Aorta (tissue), 5 donors: ENCODE results near the gene POLR1A. TPM values are rescaled to one million over a fixed set of nuclear protein-coding genes. Genes with fewer than 3 reads are reported as not detected.

Experiments
- ATAC-seq: fragments of 200-7000 bp; cut with Tn5 transposase; one replicate; pipeline ENCODE4 v1.9.1; 2022; ENCODE audit warnings: moderate library complexity; ENCODE audit not compliant: low FRiP score
- DNase-seq, 2 donors: peaks; one replicate each; pipeline ENCODE4 v3.0.0-alpha.2; 2020
- H3K27ac ChIP-seq, 2 donors: one replicate each; pipeline ENCODE4 v1.5.1; 2013; ENCODE audit warnings: low read length in 2 of 2, mild to moderate bottlenecking in 2 of 2, moderate library complexity in 2 of 2, control low read depth in 1 of 2, inconsistent platforms in 1 of 2, low read depth in 1 of 2
- H3K27me3 ChIP-seq, 2 donors: one replicate each; pipeline ENCODE4 v1.6.1; 2013; ENCODE audit warnings: control low read depth in 1 of 2, low read length in 1 of 2, mild to moderate bottlenecking in 1 of 2, moderate library complexity in 1 of 2; ENCODE audit not compliant: insufficient read depth in 2 of 2, control insufficient read depth in 1 of 2
- H3K36me3 ChIP-seq, 2 donors: one replicate each; pipeline ENCODE4 v1.6.1; 2013; ENCODE audit warnings: control low read depth in 1 of 2, low read length in 1 of 2, mild to moderate bottlenecking in 1 of 2; ENCODE audit not compliant: insufficient read depth in 2 of 2, control insufficient read depth in 1 of 2
- H3K4me1 ChIP-seq, 2 donors: one replicate each; pipeline ENCODE4 v1.6.1; 2013; ENCODE audit warnings: low read length in 2 of 2, control low read depth in 1 of 2, mild to moderate bottlenecking in 1 of 2, moderate library complexity in 1 of 2; ENCODE audit not compliant: insufficient read depth in 2 of 2, control insufficient read depth in 1 of 2
- H3K4me3 ChIP-seq, 2 donors: one replicate each; pipeline ENCODE4 v1.5.1; 2013; ENCODE audit warnings: low read length in 2 of 2, control low read depth in 1 of 2, mild to moderate bottlenecking in 1 of 2
- H3K9me3 ChIP-seq: one replicate; pipeline ENCODE4 v1.6.1; 2013; ENCODE audit warnings: mild to moderate bottlenecking, low read length; ENCODE audit not compliant: control insufficient read depth
- WGBS, 2 donors: extraction: QIAGEN DNeasy Blood & Tissue Kit; methylation state at CpG; one replicate each; pipeline ENCODE4 v1.1.7; 2013; 5-methylcytosine and 5-hydroxymethylcytosine counted together
- intact Hi-C, 2 donors: fragments of 100-400 bp; cut with DNase I; formaldehyde crosslinking; loops; one replicate each; pipeline versions ENCODE4 v1.14.2 to v1.15.0; 2022
- polyA plus RNA-seq, 2 donors: library from polyadenylated mRNA; stranded (reverse); fragments of 200-250 nt; gene quantifications; one replicate each; pipeline ENCODE4 v1.2.3, GENCODE V29; 2013
- total RNA-seq, 2 donors: library from RNA; stranded (reverse); fragmentation: NEBNext Ultra II Directional; extraction: Animal tissue kit (Norgen Biotek cat#: 25700); gene quantifications; one replicate each; pipeline ENCODE4 v1.2.1, GENCODE V29; 2021
- donor health status: healthy with polysubstance abuse.
- donor health status: Bipolar disorder and iron deficiency.
- donor health status: DM: no; HTN: no; CAD: no.
- donor health status: DM: no; HTN: no; CAD: no.
- donor health status: DM: yes; HTN: yes; CAD: no.

The POLR1A gene
- total and polyA plus RNA-seq, 4 donors = 1.4 to 31.5 (median 16.4) TPM

DNA sequence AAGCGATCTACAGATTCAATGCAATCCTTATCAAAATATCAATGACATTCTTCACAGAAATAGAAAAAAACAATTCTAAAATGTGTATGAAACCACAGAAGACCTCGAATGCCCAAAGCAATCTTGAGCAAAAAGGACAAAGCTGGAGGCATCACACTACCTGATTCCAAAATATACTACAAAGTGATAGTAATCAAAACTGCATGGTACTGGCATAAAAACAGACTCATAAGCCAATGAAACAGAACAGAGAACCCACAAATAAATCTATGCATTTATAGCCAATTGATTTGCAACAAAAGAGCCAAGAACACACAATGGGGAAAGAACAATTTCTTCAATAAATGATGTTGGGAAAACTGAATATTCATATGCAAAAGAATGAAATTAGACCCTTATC is 99.2 kb downstream of the POLR1A start:
- no peak overlapping the region for H3K4me3 ChIP-seq
- DNase-seq (no peak), ATAC-seq (no peak)
- no peaks in the 10 kb centered on the region for H3K9me3 ChIP-seq
- H3K27me3 ChIP-seq = no peaks in the 10 kb centered on the region
- H3K36me3 ChIP-seq = no peaks in the 10 kb centered on the region
- no peaks in the 10 kb centered on the region for H3K4me1 ChIP-seq
- intact Hi-C loops = no loop called here
- 85 to 88% methylated on average over 2 of the region's 2 CpGs for WGBS, 2 donors
- H3K27ac ChIP-seq = no peak overlapping the region

DNA sequence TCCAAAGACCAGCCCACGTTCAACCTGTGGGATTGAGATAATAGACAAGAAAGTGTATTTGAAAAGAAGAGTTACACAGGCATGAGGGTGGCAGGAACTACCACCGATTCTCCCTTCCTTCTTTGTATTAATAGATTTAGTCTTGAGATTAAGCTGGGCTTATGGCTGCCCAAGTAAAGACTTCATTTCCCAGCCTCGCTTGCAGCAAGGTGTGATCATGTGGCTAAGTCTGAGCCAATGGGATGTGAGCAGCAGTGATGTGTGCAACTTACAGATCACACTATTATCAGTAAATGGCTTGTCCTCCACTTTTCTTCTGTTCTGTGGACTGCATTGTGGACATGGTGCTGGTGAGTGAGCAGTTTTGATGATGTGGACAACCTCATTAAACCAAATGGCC is 101.7 kb downstream of the POLR1A start:
- Histone ChIP-seq H3K9me3 (no peaks in the 10 kb centered on the region), H3K27me3 (no peaks in the 10 kb centered on the region), H3K4me3 (no peak overlapping the region), H3K4me1 (peaks cover 0 to 4% of the 10 kb centered on the region in 2 donors), H3K36me3 (no peaks in the 10 kb centered on the region), H3K27ac (no peak overlapping the region)
- no peak for DNase-seq
- WGBS, 2 donors = 91 to 94% methylated on average over 3 of the region's 3 CpGs
- intact Hi-C loops = no loop called here
- ATAC-seq = no peak

DNA sequence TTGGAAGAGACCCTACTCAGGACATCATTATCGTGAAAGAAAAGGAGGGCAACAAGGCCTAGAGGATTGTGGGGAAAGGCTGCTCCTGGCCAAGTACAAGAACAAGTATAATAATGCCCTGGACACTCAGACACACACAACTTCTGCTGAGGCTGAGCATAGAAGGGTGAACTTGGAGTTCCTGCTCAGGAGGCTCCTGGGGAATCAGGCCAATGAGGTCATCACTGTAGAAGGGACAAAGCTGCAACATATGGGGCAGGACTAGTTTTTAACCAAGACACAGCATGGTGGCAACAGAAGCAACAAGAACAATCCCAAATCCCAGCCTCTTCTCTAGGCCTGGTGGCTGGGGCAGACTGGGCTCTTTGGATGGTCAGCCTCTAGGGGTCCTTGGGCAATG is 102.6 kb downstream of the POLR1A start:
- ATAC-seq (no peak), DNase-seq (peak in 1 of 2 donors; percentile 7)
- Histone ChIP-seq H3K4me3 (no peak overlapping the region), H3K27me3 (no peaks in the 10 kb centered on the region), H3K9me3 (no peaks in the 10 kb centered on the region), H3K27ac (no peak overlapping the region), H3K36me3 (no peaks in the 10 kb centered on the region), H3K4me1 (peaks cover 0 to 4% of the 10 kb centered on the region in 2 donors)
- intact Hi-C loops = no loop called here
- WGBS, 2 donors = 85 to 95% methylated on average over 1 of the region's 1 CpG

DNA sequence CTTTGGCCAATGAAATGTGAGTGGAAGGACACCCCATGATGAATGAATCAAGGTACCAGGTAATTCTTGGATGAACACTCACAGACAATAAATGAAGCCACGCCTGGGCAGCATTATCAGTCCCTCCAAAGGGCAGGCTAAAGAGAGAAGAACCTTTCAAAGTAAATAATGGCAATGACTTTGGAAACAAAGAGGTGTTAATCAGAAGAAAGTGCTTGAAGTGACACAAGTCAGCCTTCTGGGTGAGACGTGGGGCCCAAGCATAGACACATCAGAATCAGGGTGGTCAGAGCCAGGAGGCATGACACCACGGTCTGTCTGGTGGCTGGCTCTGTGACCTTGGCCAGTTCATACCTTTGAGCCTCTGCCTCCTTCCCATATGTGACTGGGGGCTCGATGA is 103.3 kb downstream of the POLR1A start:
- intact Hi-C loops = no loop called here
- no peaks in the 10 kb centered on the region for H3K36me3 ChIP-seq
- no peak for ATAC-seq
- H3K4me1 ChIP-seq = peaks cover 0 to 4% of the 10 kb centered on the region in 2 donors
- H3K27ac ChIP-seq = no peak overlapping the region
- peak in 1 of 2 donors; percentile 17 for DNase-seq
- H3K4me3 ChIP-seq = no peak overlapping the region
- no peaks in the 10 kb centered on the region for H3K27me3 ChIP-seq
- 93 to 95% methylated on average over 4 of the region's 4 CpGs for WGBS, 2 donors
- H3K9me3 ChIP-seq = no peaks in the 10 kb centered on the region

DNA sequence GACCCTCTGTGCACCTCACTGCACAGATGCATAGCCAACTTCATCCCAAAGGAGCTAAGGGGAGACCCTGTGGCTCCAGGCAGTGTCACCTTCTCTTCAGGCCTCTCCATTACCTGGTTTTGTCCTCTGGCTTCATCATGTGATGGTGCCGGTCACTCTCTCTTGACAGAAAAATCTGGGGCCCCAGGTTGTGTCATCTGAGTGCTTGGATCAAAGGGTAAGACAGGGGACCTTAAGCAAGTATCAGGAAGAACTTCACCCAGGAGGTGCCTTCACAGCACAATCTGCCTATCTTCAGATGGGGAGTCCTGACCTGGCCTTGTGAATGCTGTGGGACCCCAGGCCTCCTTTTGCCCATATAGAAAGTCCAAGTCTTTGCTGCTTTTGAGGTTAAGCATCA is 104.4 kb downstream of the POLR1A start:
- Histone ChIP-seq H3K4me1 (peaks cover 0 to 4% of the 10 kb centered on the region in 2 donors), H3K4me3 (no peak overlapping the region), H3K27me3 (no peaks in the 10 kb centered on the region), H3K27ac (no peak overlapping the region), H3K9me3 (no peaks in the 10 kb centered on the region), H3K36me3 (no peaks in the 10 kb centered on the region)
- WGBS, 2 donors = 98 to 100% methylated on average over 1 of the region's 1 CpG
- ATAC-seq = no peak
- intact Hi-C loops = no loop called here
- peak in 1 of 2 donors; percentile 12 for DNase-seq

DNA sequence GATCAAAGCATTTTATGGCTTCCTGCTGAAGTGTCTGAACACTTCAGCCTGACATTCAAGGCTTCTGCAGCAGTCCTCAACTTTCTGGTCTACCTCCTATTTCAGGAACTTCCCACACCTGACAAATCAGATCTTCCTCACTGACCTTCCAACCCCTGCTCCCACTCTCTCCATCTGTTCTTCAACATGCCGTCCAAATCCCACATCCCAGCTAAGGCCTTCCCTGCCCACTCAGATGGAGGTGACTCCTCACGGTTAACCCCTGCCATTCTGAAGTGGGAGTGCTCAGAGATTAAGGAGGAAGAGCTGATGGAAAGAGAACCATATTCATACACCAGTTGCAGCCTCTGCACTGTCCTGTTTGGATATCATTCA is 104.8 kb downstream of the POLR1A start:
- 48 to 57% methylated on average over 2 of the region's 2 CpGs for WGBS, 2 donors
- Histone ChIP-seq H3K9me3 (no peaks in the 10 kb centered on the region), H3K4me3 (no peak overlapping the region), H3K27me3 (no peaks in the 10 kb centered on the region), H3K36me3 (no peaks in the 10 kb centered on the region), H3K4me1 (peaks cover 0 to 4% of the 10 kb centered on the region in 2 donors), H3K27ac (peak overlapping the region in 1 of 2 donors; percentile 10)
- DNase-seq (peak; percentile 10 to 24), ATAC-seq (no peak)
- intact Hi-C loops = no loop called here

DNA sequence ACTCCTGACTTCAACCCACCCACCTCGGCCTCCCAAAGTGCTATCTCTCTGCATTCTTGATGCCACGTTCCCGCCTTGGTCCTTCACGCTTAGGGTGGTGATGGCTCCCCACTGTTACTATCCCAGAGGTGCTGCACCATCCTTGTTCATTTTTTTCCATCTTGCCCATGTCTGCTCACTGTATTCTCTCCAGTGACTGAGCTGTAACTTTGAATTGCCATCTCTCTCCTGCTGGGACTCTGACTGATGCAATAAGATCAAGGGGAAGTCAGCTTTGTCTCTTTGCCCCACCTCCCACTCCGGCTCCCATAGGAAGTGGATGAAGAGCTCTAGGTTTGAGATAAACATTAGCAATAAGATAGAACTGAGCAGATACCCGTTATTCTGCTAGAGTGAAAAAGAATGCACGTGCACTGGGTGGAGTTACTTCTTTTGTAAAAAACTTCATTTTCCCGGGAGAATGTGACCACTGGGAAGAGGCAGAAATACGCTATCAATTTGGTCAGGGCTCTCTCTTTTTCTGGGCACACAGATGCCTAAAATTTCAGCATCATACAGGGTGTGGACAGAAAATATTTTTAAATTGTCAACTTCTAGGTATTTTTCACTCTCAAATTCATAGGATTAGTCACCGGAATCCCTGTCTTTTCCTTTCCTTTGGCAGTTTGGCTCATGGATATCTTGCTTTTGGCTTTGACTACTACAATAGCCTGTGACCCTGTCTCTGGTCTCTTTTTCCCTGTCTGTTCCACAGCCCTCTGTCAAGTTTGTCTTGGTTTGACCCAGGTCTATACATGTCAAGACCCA is 105.4 kb downstream of the POLR1A start:
- Histone ChIP-seq H3K27me3 (no peaks in the 10 kb centered on the region), H3K27ac (peak overlapping the region in 1 of 2 donors; percentile 93), H3K36me3 (no peaks in the 10 kb centered on the region), H3K4me3 (no peak overlapping the region), H3K9me3 (no peaks in the 10 kb centered on the region), H3K4me1 (peaks cover 0 to 6% of the 10 kb centered on the region in 2 donors)
- intact Hi-C loops = no loop called here
- WGBS, 2 donors = 50 to 65% methylated on average over 10 of the region's 10 CpGs
- no peak for ATAC-seq
- peak; percentile 47 to 48 for DNase-seq

DNA sequence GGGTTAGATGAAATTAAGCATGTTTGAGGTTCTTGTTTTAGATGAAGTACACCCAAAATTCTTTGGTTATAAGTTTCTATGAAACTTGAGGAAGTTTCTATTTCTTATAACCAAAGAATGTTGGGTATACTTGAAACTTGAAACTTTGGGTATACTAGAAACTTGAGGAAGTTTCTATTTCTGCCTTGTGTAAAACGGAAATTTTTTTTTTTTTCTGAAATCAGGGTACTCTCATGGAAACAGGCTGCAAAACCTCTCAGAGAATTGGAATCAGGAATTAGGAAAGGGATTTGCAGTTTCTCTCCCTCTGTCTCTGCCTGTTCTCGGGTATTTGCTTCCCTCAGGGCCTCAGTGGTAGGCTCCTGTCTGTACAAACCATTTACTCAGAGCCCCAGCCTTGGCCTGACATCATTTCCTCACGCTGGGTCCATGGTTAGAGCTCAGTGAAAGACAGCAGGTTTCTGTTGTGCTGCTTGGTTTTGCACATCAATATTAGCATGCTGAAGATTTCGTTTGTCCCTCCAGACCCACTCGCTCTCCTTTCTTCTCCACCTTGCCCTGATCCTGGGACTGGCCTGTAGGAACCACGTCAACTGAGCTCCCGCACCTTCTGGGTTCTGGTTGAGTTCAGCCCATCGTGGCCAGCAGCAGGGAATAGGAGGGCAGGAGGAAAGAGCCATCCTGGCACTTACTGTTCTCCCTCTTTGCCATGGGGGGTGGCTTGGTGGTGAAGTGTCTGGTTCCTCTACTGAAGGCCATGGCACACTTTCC is 106.4 kb downstream of the POLR1A start:
- H3K36me3 ChIP-seq = no peaks in the 10 kb centered on the region
- no peak for ATAC-seq
- no peaks in the 10 kb centered on the region for H3K9me3 ChIP-seq
- intact Hi-C loops = loop anchor here (10.0 kb wide), 2 partner anchors 114 to 264 kb away; partner anchors contain the start of gene ST3GAL5 (in 1 of the 2)
- DNase-seq = peak; percentile 44 to 55
- no peaks in the 10 kb centered on the region for H3K27me3 ChIP-seq
- WGBS, 2 donors = 17 to 26% methylated on average over 8 of the region's 8 CpGs
- no peak overlapping the region for H3K4me3 ChIP-seq
- peak overlapping the region; percentile 24 to 93 for H3K27ac ChIP-seq
- peaks cover 0 to 6% of the 10 kb centered on the region in 2 donors for H3K4me1 ChIP-seq
